NT2/D1 (cell line): ENCODE data around the gene UBL4A.
A peak's percentile ranks its signal among the peaks of the same experiment; 100 is the strongest.

Experiments
- DNase-seq: peaks from one replicate; pipeline ENCODE4 v3.0.0-alpha.2; 2011; ENCODE audit warnings: low read depth, low spot score
- H3K27me3 ChIP-seq: 2 replicates; pipeline ENCODE4 v1.6.0; 2011; ENCODE audit warnings: mild to moderate bottlenecking; ENCODE audit not compliant: insufficient read length, insufficient read depth
- H3K36me3 ChIP-seq: 2 replicates; pipeline ENCODE4 v1.6.1; 2011; ENCODE audit warnings: mild to moderate bottlenecking, low read length, mixed read lengths; ENCODE audit not compliant: insufficient read depth, insufficient read length
- H3K4me1 ChIP-seq: 2 replicates; pipeline ENCODE4 v1.5.1; 2011; ENCODE audit not compliant: insufficient read depth, insufficient read length
- H3K4me3 ChIP-seq: 2 replicates; pipeline ENCODE4 v1.5.1; 2011; ENCODE audit warnings: low read depth; ENCODE audit not compliant: insufficient read length
- H3K9ac ChIP-seq: 2 replicates; pipeline ENCODE4 v1.6.0; 2011; ENCODE audit warnings: low read depth; ENCODE audit not compliant: insufficient read length
- H3K9me3 ChIP-seq: 2 replicates; pipeline ENCODE4 v1.5.1; 2011; ENCODE audit warnings: mild to moderate bottlenecking, low read length; ENCODE audit not compliant: insufficient read depth
- SUZ12 ChIP-seq: IDR thresholded peaks from 2 replicates; pipeline ENCODE4 v1.6.1; 2011; ENCODE audit not compliant: insufficient read length, insufficient read depth; ENCODE audit errors: extremely low read depth
- YY1 ChIP-seq: IDR thresholded peaks from 2 replicates; pipeline ENCODE4 v1.6.1; 2011; ENCODE audit not compliant: insufficient read length, insufficient read depth
- ZNF274 ChIP-seq: IDR thresholded peaks from 2 replicates; pipeline ENCODE4 v1.6.1; 2011; ENCODE audit warnings: mild to moderate bottlenecking, low read depth, low read length

Gene UBL4A

DNA sequence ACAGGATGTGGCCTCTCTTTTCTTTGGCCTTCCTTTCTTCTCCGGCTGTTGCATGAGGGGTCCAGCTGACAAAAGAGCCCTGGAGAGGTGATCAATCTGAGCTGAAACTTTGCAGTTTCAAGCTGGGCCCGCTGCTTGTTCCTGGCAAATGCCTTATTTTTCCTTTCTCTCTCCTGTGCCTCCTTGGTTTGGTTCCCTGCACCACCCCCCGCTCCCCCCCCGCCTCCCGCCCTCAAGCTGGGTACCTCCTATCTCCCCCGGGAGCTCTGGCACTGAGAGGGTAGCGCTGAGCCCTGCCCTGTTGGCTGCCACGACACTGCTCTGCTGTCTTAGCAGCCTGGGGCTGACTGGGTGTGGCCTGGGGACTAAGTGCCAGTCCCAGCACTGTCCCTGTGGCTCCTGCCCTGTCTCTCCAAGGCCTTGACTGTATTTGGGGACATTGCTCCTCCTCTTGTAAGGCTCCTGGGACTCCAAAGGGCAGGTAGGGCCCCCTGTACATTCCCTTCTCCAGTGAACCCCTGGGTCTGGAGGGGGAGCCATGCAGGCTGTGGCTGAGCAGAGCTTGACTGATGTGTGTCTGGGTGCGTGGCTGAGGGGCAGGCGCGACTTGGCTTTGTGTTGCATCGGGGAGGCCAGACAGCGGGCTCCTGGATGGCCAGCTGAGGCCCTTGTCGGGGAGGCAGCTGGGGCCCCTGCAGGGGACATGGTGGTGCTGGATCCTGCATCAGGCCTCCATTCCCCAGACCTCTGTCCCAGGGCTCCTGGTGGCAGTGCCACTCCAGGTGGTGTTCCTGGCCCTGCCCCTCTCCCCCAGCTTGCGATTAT, 27.2 kb downstream of the UBL4A start:
- no peak for DNase-seq
- H3K4me1 ChIP-seq = no peaks in the 10 kb centered on the region

GRCh38 chrX:154458116-154458953, 28.1 kb downstream of the UBL4A start, which contains the start of gene PLXNA3:
TSS of gene PLXNA3 (plus strand) at chrX:154458281. CDS start at chrX:154460184, 1,903 bp downstream.
- Histone ChIP-seq H3K4me1 (no peaks in the 10 kb centered on the region), H3K27me3 (no peaks in the 10 kb centered on the region), H3K4me3 (peak within 1 kb of the TSS; percentile 54), H3K9me3 (no peaks in the 10 kb centered on the region), H3K9ac (peak within 1 kb of the TSS; percentile 67), H3K36me3 (peaks cover 16% of the 10 kb centered on the region)
- TF ChIP-seq YY1 = no peak
- no peak for TF ChIP-seq SUZ12
- TF ChIP-seq ZNF274 = no peak
- no peak for DNase-seq

More for the DNA sequence above, 27.2 kb downstream of the UBL4A start:
- TF ChIP-seq YY1 (no peak), ZNF274 (no peak), SUZ12 (no peak)
- Histone ChIP-seq H3K9ac (peak overlapping the region; percentile 67), H3K9me3 (no peaks in the 10 kb centered on the region), H3K36me3 (peaks cover 16% of the 10 kb centered on the region), H3K27me3 (no peaks in the 10 kb centered on the region), H3K4me3 (peak overlapping the region; percentile 54)

DNA sequence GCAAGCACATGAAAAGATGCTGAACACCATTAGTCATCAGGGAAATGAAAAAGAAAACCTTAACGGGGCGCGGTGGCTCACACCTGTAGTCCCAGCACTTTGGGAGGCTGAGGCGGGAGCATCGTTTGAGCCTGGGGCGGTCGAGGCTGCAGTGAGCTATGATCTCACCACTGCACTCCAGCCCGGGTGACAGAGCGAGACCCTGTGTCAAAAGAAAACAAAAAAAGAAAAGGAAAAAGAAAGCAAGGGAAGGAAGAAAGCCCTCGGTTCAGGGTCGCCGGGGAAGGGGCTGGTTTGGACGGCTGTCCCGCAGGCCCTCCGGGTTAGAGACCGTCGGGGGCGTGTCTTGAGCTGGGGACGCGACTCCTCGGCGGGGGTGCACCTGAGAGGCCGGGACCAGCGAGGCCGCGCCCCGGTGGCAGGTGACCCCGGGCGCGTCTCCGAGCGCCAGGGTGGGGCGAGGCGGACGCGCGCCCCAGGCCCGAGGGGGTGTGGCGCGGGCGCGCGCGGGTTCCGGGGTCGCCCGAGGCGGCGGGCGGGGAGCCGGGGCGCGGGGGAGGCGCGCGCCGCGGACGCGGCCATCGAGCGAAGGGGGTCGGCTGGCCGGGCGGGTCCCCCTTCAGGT, 28.8 kb downstream of the UBL4A start:
- Histone ChIP-seq H3K4me3 (no peak overlapping the region), H3K4me1 (no peaks in the 10 kb centered on the region), H3K9ac (no peak overlapping the region), H3K27me3 (no peaks in the 10 kb centered on the region), H3K9me3 (no peaks in the 10 kb centered on the region), H3K36me3 (peaks cover 19% of the 10 kb centered on the region)
- TF ChIP-seq SUZ12 (no peak), ZNF274 (no peak), YY1 (no peak)
- no peak for DNase-seq

DNA sequence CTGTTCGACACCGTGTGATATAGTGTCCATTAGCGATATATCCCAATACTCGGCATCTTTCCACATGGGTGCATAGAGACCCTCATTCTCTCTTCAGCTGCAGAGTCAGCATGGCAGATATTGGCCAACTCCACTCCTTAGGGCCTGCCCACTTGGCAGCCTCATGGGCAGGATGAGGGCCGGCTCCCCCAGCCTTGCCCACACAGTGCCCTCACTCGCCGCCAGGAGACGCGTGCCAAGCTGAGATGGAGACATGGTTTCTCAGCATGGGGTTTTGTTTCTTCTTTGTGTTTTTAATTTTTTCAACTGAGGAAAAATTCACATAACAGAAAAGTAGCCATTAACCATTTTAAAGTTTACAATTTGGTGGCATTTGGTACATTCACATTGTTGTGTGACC, 33.6 kb downstream of the UBL4A start:
- Histone ChIP-seq H3K36me3 (peaks cover 24% of the 10 kb centered on the region), H3K4me1 (no peaks in the 10 kb centered on the region), H3K9me3 (no peaks in the 10 kb centered on the region), H3K9ac (no peak overlapping the region), H3K4me3 (no peak overlapping the region), H3K27me3 (no peaks in the 10 kb centered on the region)
- DNase-seq = no peak
- no peak for TF ChIP-seq ZNF274

DNA sequence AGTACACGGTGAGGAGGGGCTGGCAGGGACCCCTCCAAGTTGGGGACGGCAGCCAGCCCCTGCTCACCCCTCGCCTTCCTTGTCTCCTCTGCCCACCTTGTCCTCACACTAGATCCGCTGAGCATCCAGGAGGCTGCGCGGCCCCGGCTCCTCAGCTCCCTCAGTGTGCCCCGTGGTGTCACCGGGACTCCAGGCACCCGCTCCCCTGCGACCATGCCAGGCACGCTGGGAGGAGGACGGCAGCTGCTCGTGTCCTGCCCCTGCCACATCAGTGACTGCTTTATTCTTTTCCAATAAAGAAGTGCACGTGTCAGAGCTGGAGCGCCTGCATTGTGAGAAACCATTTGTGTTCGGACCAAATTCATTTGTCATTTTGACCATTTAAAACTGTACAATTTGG, 36.1 kb downstream of the UBL4A start:
- no peak overlapping the region for H3K9ac ChIP-seq
- H3K9me3 ChIP-seq = no peaks in the 10 kb centered on the region
- no peaks in the 10 kb centered on the region for H3K4me1 ChIP-seq
- no peak overlapping the region for H3K4me3 ChIP-seq
- TF ChIP-seq ZNF274 (no peak), SUZ12 (no peak), YY1 (no peak)
- peaks cover 43% of the 10 kb centered on the region for H3K36me3 ChIP-seq
- H3K27me3 ChIP-seq = no peaks in the 10 kb centered on the region
- no peak for DNase-seq

DNA sequence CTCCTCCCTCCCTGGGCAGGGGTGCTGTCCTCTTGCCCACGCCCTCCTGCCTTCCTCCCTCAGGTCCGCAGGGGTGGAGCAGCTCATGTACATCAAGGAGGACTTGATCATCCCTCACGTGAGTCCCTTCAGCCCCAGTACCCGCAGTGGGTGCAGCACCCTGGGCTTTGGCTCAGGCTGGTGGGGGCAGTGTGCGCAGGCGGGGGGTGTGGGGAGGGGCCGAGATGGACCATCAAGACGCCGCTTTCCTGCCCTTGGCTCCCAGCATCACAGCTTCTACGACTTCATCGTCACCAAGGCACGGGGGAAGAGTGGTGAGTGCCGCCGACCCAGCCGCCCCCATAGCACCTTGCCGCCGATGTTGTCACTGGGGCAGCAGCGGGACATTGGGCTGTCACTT, 36.8 kb downstream of the UBL4A start:
- Histone ChIP-seq H3K36me3 (peaks cover 43% of the 10 kb centered on the region), H3K27me3 (no peaks in the 10 kb centered on the region), H3K9ac (no peak overlapping the region), H3K9me3 (no peaks in the 10 kb centered on the region), H3K4me1 (no peaks in the 10 kb centered on the region), H3K4me3 (no peak overlapping the region)
- TF ChIP-seq YY1 (no peak), ZNF274 (no peak), SUZ12 (no peak)
- no peak for DNase-seq

GRCh38 chrX:154448484-154448883, 37.9 kb downstream of the UBL4A start:
- no peaks in the 10 kb centered on the region for H3K4me1 ChIP-seq
- H3K9me3 ChIP-seq = no peaks in the 10 kb centered on the region
- no peaks in the 10 kb centered on the region for H3K27me3 ChIP-seq
- no peak overlapping the region for H3K4me3 ChIP-seq
- H3K9ac ChIP-seq = no peak overlapping the region
- TF ChIP-seq ZNF274 = no peak
- TF ChIP-seq YY1 = no peak
- peaks cover 43% of the 10 kb centered on the region for H3K36me3 ChIP-seq
- DNase-seq = no peak
